Measurements from ENCODE around the gene SCYGR2.

Gene SCYGR2

GRCh38 chr2:227642656-227643055 lies 44.0 kb downstream of the SCYGR2 start:
- H3K27me3 ChIP-seq, result no peaks in the 10 kb centered on the region
- H3K27ac ChIP-seq, result no peak overlapping the region
- no peak for TF ChIP-seq CTCF (IDR thresholded peaks at IDR 0.05)
- H3K4me3 ChIP-seq (ENCODE audit: low read depth in 1 of 2, low read length in 1 of 2), result no peak overlapping the region
- no peaks in the 10 kb centered on the region for H3K36me3 ChIP-seq
- H3K4me1 ChIP-seq (ENCODE audit: control insufficient read depth in 1 of 2, insufficient read depth in 1 of 2, low read depth in 1 of 2, low read length in 1 of 2), result no peaks in the 10 kb centered on the region
- H3K9me3 ChIP-seq, result no peaks in the 10 kb centered on the region

- Histone ChIP-seq H3K4me3 (ENCODE audit: low read depth in 1 of 2, low read length in 1 of 2) (no peak overlapping the region), H3K4me1 (ENCODE audit: control insufficient read depth in 1 of 2, insufficient read depth in 1 of 2, low read depth in 1 of 2, low read length in 1 of 2) (no peaks in the 10 kb centered on the region), H3K27me3 (no peaks in the 10 kb centered on the region), H3K36me3 (no peaks in the 10 kb centered on the region), H3K27ac (no peak overlapping the region), H3K9me3 (no peaks in the 10 kb centered on the region)
- TF ChIP-seq CTCF (IDR thresholded peaks at IDR 0.05), result no peak
Observed at GRCh38 chr2:227643990-227644551, 45.4 kb downstream of the SCYGR2 start.

Data from neutrophil (primary cell).